HepG2 (cell line): ENCODE data around the gene NIN. TPM values are rescaled to one million over a fixed set of nuclear protein-coding genes. Genes with fewer than 3 reads are reported as not detected.

Source experiments
- ATAC-seq: fragments of 200-7000 bp; cut with Tn5 transposase; 3 replicates; pipeline ENCODE4 v1.9.1; 2020; ENCODE audit warnings: mild to moderate bottlenecking, moderate library complexity
- BruUV-seq: library from RNA; stranded (reverse); fragments of 400-500 nt; replicated peaks from 2 replicates; lab custom pipeline; 2021; lab: Mats Ljungman, UMichigan
- CTCF ChIA-PET: fragments of 300-600 bp; formaldehyde crosslinking; extraction: SDS; loops from one replicate; lab custom pipeline; 2021; ENCODE audit warnings: low total read pairs, inconsistent platforms, low intra/inter-chr PET ratio; lab: Yijun Ruan, JAX
- POLR2A ChIA-PET: fragments of 350-600 bp; sonication (Branson Sonifier 250); formaldehyde crosslinking; loops from one replicate; lab custom pipeline; 2020; ENCODE audit warnings: antibody characterized with exemption, inconsistent platforms; lab: Yijun Ruan, JAX
- DNase-seq: peaks from one replicate; pipeline ENCODE4 v3.0.0-alpha.2; 2015; ENCODE audit warnings: low spot score
- FAIRE-seq: peaks from 3 replicates; lab custom pipeline; 2011; peaks lifted over from hg19 to GRCh38; lab: Jason Lieb, UNC
- H2AFZ ChIP-seq: one replicate; pipeline ENCODE4 v1.6.1; 2011; ENCODE audit warnings: low read length, inconsistent platforms
- H3K27ac ChIP-seq: fragments of 300-600 bp; 3 replicates; pipeline ENCODE4 v1.8.0; 2011; ENCODE audit warnings: mixed run types, mild to moderate bottlenecking, mixed read lengths, low read length, inconsistent platforms; ENCODE audit not compliant: insufficient read depth; ENCODE audit errors: extremely low read length
- H3K27me3 ChIP-seq, 2 experiments: fragments of 200-600 bp in 1 of 2; 2 replicates in 1 of 2; 3 replicates in 1 of 2; pipeline versions ENCODE4 v1.6.0 to v1.8.0; 2011; ENCODE audit warnings: low read length in 2 of 2, mild to moderate bottlenecking in 2 of 2, moderate library complexity in 2 of 2, inconsistent platforms in 1 of 2; ENCODE audit not compliant: insufficient read depth in 2 of 2, control insufficient read depth in 1 of 2
- H3K36me3 ChIP-seq, 2 experiments: fragments of 200-600 bp in 1 of 2; replicated peaks in 1 of 2; 2 replicates in 1 of 2; 3 replicates in 1 of 2; pipeline versions ENCODE4 v1.5.1 to v1.8.0; 2011; ENCODE audit warnings: low read length in 2 of 2, inconsistent platforms in 1 of 2; ENCODE audit not compliant: insufficient read depth in 2 of 2, control insufficient read depth in 1 of 2
- H3K4me1 ChIP-seq: 2 replicates; pipeline ENCODE4 v1.5.1; 2012; ENCODE audit warnings: low read length, inconsistent platforms; ENCODE audit not compliant: insufficient read depth
- H3K4me2 ChIP-seq: 2 replicates; pipeline ENCODE4 v1.6.0; 2011; ENCODE audit warnings: low read depth, low read length, inconsistent platforms
- H3K4me3 ChIP-seq, 3 experiments: fragments of 200-600 bp in 1 of 3; sonication (generic), shearing (Covaris generic) in 1 of 3; replicated peaks in 1 of 3; 2 replicates each; pipeline ENCODE4 v1.5.1; 2011 to 2016; ENCODE audit warnings: low read length in 3 of 3, inconsistent platforms in 2 of 3, low read depth in 2 of 3, mild to moderate bottlenecking in 2 of 3, control low read depth in 1 of 3, mixed read lengths in 1 of 3; ENCODE audit not compliant: insufficient read depth in 1 of 3
- H3K79me2 ChIP-seq: one replicate; pipeline ENCODE4 v1.6.1; 2011; ENCODE audit warnings: low read length, inconsistent platforms; ENCODE audit not compliant: insufficient read depth
- H3K9ac ChIP-seq: 2 replicates; pipeline ENCODE4 v1.6.0; 2011; ENCODE audit warnings: mild to moderate bottlenecking, low read depth, low read length, inconsistent platforms; ENCODE audit not compliant: insufficient read depth
- H3K9me3 ChIP-seq: 2 replicates; pipeline ENCODE4 v1.5.1; 2012; ENCODE audit warnings: mild to moderate bottlenecking, low read length
- H4K20me1 ChIP-seq: 2 replicates; pipeline ENCODE4 v1.6.0; 2011; ENCODE audit warnings: inconsistent platforms, mild to moderate bottlenecking, low read length, moderate library complexity; ENCODE audit not compliant: insufficient read depth
- BRCA1 ChIP-seq: sonication (generic); formaldehyde crosslinking; IDR thresholded peaks from 2 replicates; pipeline ENCODE4 v1.4.0; 2020; ENCODE audit warnings: missing genetic modification reagents
- ERF ChIP-seq: IDR thresholded peaks from 2 replicates; pipeline ENCODE4 v1.6.1; 2018; ENCODE audit warnings: missing biosample characterization, missing genetic modification reagents
- ETV6 ChIP-seq: sonication (generic); formaldehyde crosslinking; conservative IDR thresholded peaks from 2 replicates; pipeline ENCODE4 v1.4.0; 2020; ENCODE audit warnings: missing genetic modification reagents
- MED1 ChIP-seq: sonication (generic); formaldehyde crosslinking; IDR thresholded peaks from 2 replicates; pipeline ENCODE4 v1.4.0; 2020; ENCODE audit warnings: missing genetic modification reagents
- SRF ChIP-seq: IDR thresholded peaks from 2 replicates; pipeline ENCODE4 v1.6.1; 2011; ENCODE audit warnings: mild to moderate bottlenecking, low read depth, low read length, moderate library complexity
- ZMYM2 ChIP-seq: sonication (generic); formaldehyde crosslinking; IDR thresholded peaks from 2 replicates; pipeline ENCODE4 v1.8.0; 2022; ENCODE audit warnings: mild to moderate bottlenecking, missing genetic modification reagents
- ZNF333 ChIP-seq: sonication (generic); formaldehyde crosslinking; IDR thresholded peaks from 2 replicates; pipeline ENCODE4 v1.4.0; 2020; ENCODE audit warnings: mild to moderate bottlenecking, missing genetic modification reagents, borderline replicate concordance
- WGBS: methylation state at CpG from one replicate; pipeline ENCODE4 v1.1.6; 2017; ENCODE audit warnings: low lambda C conversion rate; 5-methylcytosine and 5-hydroxymethylcytosine counted together
- in situ Hi-C: cut with HindIII; loops from 2 replicates; pipeline ENCODE4 v1.10.0; 2017; ENCODE audit warnings: low pct_unique_long_range_greater_than_20kb; ENCODE audit not compliant: extremely low pct_ligation_motif_present
- intact Hi-C: fragments of 100-400 bp; cut with micrococcal nuclease; formaldehyde crosslinking; loops from one replicate; pipeline ENCODE4 v1.10.0; 2022; ENCODE audit not compliant: unreplicated experiment
- polyA plus RNA-seq, 8 experiments: library from polyadenylated mRNA; depleted of rRNA in 3 of 8; stranded (reverse) in 7 of 8; unstranded in 1 of 8; fragments of >200 nt; fragmentation: Illumina TruSeq in 4 of 8; extraction: Trizol in 4 of 8; gene quantifications; 2 replicates each; pipeline versions ENCODE4 v1.2.1 to v1.2.3, GENCODE V29; 2011 to 2016; ENCODE audit warnings: low read depth in 4 of 8, missing spikeins in 1 of 8, mixed read lengths in 1 of 8; ENCODE audit not compliant: insufficient read depth in 1 of 8
- total RNA-seq, 5 experiments: library from RNA; depleted of rRNA; stranded (reverse); fragments of >200 nt; fragmentation: Illumina TruSeq; extraction: Trizol; gene quantifications; 2 replicates each; pipeline ENCODE4 v1.2.3, GENCODE V29; 2016; ENCODE audit warnings: low read depth in 1 of 5
- TF ChIP-seq, protein P1 (sequence below): sonication (generic); formaldehyde crosslinking; IDR thresholded peaks from 2 replicates; pipeline ENCODE4 v1.4.0; 2020; ENCODE audit warnings: mild to moderate bottlenecking, missing genetic modification reagents, borderline replicate concordance
- TF ChIP-seq, protein P2 (sequence below): sonication (generic); formaldehyde crosslinking; IDR thresholded peaks from 2 replicates; pipeline ENCODE4 v1.4.0; 2020; ENCODE audit warnings: missing genetic modification reagents, borderline replicate concordance
- TF ChIP-seq, protein P3 (sequence below): sonication (generic); formaldehyde crosslinking; IDR thresholded peaks from 2 replicates; pipeline ENCODE4 v1.4.0; 2020; ENCODE audit warnings: mild to moderate bottlenecking, missing genetic modification reagents
- TF ChIP-seq, protein P4 (sequence below): sonication (generic); formaldehyde crosslinking; IDR thresholded peaks from 2 replicates; pipeline ENCODE4 v1.4.0; 2020; ENCODE audit warnings: missing genetic modification reagents; ENCODE audit errors: not compliant biosample characterization

NIN gene
- total and polyA plus RNA-seq, 2 of the 13 experiments (the other 11 are each of a cell fraction or from before 2014, with no cell fraction given): 2.8 to 9.7 TPM

DNA sequence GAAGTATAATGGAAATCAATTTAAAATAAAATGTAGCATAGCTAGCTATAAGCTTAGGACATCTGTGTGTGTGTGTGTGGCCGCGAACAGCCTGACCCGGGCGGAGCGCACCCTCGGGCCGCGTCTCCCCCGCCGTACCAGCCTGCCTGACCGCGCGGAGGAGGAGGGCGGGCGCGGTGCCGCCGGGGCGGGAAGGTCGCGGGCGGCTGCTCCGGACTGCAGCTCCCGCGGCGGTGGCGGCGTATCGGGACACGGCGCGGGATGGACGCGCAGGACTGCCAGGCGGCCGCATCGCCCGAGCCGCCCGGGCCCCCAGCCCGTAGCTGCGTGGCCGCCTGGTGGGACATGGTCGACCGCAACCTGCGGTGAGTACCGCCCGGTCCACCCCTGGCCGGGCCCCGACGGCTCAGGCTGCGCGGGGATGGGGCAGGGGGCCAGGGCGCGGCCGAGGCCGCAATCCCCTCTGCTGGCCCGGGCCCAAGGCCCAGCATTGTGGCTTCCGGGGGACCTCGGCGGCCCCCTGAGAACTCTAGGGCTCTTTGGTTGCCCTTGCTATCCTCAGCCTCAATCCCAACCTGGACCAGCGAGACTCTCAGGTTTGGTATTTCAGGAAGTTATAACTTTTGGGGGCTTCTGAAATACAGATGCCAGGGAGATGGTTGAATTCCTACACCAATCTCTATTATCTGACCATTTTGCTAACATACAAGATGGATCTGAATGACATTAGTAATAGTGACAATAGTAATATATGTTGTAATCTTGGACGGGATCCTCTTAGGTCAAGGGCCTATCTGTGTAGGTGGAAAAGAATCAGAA lies 41.2 kb upstream of the NIN start, which contains the start of gene ABHD12B:
Gene ABHD12B (plus strand): TSS at position 140 of the 819 bp plus-strand sequence. CDS start 122 bp downstream, at position 262.
- BruUV-seq: no TSS peak
- no peaks in the 10 kb centered on the region for H3K27me3 ChIP-seq
- no peak for TF ChIP-seq BRCA1 (CRISPR knock-in tag)
- no peak for TF ChIP-seq ZMYM2
- TF ChIP-seq, protein P1, sequence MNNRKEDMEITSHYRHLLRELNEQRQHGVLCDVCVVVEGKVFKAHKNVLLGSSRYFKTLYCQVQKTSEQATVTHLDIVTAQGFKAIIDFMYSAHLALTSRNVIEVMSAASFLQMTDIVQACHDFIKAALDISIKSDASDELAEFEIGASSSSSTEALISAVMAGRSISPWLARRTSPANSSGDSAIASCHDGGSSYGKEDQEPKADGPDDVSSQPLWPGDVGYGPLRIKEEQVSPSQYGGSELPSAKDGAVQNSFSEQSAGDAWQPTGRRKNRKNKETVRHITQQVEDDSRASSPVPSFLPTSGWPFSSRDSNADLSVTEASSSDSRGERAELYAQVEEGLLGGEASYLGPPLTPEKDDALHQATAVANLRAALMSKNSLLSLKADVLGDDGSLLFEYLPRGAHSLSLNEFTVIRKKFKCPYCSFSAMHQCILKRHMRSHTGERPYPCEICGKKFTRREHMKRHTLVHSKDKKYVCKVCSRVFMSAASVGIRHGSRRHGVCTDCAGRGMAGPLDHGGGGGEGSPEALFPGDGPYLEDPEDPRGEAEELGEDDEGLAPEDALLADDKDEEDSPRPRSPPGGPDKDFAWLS (CRISPR knock-in tag): no peak
- TF ChIP-seq ZNF333 (CRISPR knock-in tag): no peak
- TF ChIP-seq SRF: no peak
- no peak for TF ChIP-seq ETV6 (CRISPR knock-in tag)
- TF ChIP-seq MED1: no peak
- TF ChIP-seq, protein P2, sequence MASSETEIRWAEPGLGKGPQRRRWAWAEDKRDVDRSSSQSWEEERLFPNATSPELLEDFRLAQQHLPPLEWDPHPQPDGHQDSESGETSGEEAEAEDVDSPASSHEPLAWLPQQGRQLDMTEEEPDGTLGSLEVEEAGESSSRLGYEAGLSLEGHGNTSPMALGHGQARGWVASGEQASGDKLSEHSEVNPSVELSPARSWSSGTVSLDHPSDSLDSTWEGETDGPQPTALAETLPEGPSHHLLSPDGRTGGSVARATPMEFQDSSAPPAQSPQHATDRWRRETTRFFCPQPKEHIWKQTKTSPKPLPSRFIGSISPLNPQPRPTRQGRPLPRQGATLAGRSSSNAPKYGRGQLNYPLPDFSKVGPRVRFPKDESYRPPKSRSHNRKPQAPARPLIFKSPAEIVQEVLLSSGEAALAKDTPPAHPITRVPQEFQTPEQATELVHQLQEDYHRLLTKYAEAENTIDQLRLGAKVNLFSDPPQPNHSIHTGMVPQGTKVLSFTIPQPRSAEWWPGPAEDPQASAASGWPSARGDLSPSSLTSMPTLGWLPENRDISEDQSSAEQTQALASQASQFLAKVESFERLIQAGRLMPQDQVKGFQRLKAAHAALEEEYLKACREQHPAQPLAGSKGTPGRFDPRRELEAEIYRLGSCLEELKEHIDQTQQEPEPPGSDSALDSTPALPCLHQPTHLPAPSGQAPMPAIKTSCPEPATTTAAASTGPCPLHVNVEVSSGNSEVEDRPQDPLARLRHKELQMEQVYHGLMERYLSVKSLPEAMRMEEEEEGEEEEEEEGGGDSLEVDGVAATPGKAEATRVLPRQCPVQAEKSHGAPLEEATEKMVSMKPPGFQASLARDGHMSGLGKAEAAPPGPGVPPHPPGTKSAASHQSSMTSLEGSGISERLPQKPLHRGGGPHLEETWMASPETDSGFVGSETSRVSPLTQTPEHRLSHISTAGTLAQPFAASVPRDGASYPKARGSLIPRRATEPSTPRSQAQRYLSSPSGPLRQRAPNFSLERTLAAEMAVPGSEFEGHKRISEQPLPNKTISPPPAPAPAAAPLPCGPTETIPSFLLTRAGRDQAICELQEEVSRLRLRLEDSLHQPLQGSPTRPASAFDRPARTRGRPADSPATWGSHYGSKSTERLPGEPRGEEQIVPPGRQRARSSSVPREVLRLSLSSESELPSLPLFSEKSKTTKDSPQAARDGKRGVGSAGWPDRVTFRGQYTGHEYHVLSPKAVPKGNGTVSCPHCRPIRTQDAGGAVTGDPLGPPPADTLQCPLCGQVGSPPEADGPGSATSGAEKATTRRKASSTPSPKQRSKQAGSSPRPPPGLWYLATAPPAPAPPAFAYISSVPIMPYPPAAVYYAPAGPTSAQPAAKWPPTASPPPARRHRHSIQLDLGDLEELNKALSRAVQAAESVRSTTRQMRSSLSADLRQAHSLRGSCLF: no peak
- TF ChIP-seq, protein P3, sequence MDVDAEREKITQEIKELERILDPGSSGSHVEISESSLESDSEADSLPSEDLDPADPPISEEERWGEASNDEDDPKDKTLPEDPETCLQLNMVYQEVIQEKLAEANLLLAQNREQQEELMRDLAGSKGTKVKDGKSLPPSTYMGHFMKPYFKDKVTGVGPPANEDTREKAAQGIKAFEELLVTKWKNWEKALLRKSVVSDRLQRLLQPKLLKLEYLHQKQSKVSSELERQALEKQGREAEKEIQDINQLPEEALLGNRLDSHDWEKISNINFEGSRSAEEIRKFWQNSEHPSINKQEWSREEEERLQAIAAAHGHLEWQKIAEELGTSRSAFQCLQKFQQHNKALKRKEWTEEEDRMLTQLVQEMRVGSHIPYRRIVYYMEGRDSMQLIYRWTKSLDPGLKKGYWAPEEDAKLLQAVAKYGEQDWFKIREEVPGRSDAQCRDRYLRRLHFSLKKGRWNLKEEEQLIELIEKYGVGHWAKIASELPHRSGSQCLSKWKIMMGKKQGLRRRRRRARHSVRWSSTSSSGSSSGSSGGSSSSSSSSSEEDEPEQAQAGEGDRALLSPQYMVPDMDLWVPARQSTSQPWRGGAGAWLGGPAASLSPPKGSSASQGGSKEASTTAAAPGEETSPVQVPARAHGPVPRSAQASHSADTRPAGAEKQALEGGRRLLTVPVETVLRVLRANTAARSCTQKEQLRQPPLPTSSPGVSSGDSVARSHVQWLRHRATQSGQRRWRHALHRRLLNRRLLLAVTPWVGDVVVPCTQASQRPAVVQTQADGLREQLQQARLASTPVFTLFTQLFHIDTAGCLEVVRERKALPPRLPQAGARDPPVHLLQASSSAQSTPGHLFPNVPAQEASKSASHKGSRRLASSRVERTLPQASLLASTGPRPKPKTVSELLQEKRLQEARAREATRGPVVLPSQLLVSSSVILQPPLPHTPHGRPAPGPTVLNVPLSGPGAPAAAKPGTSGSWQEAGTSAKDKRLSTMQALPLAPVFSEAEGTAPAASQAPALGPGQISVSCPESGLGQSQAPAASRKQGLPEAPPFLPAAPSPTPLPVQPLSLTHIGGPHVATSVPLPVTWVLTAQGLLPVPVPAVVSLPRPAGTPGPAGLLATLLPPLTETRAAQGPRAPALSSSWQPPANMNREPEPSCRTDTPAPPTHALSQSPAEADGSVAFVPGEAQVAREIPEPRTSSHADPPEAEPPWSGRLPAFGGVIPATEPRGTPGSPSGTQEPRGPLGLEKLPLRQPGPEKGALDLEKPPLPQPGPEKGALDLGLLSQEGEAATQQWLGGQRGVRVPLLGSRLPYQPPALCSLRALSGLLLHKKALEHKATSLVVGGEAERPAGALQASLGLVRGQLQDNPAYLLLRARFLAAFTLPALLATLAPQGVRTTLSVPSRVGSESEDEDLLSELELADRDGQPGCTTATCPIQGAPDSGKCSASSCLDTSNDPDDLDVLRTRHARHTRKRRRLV (CRISPR knock-in tag): no peak
- TF ChIP-seq, protein P4, sequence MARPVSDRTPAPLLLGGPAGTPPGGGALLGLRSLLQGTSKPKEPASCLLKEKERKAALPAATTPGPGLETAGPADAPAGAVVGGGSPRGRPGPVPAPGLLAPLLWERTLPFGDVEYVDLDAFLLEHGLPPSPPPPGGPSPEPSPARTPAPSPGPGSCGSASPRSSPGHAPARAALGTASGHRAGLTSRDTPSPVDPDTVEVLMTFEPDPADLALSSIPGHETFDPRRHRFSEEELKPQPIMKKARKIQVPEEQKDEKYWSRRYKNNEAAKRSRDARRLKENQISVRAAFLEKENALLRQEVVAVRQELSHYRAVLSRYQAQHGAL (CRISPR knock-in tag): no peak
- no peak for TF ChIP-seq ERF (CRISPR knock-in tag)

More for the DNA sequence above, 41.2 kb upstream of the NIN start, which contains the start of gene ABHD12B:
- Histone ChIP-seq H3K79me2 (no peaks in the 10 kb centered on the region), H4K20me1 (no peaks in the 10 kb centered on the region), H3K9ac (no peak within 1 kb of the TSS), H2AFZ (no peak within 1 kb of the TSS), H3K9me3 (no peaks in the 10 kb centered on the region), H3K27ac (no peak within 1 kb of the TSS), H3K36me3 (no peaks in the 10 kb centered on the region), H3K4me1 (peaks cover 47% of the 10 kb centered on the region), H3K4me3 (no peak within 1 kb of the TSS), H3K4me2 (no peak within 1 kb of the TSS)
- POLR2A ChIA-PET: no interaction called here
- DNase-seq: no peak
- ATAC-seq: no peak
- intact Hi-C loops: no loop called here
- FAIRE-seq: no peak
- in situ Hi-C loops: no loop called here
- WGBS: 98% methylated on average over 36 of the region's 63 CpGs
- CTCF ChIA-PET: no interaction called here
